OCI-LY7 (cell line): Measurements from ENCODE around the gene RNF220.

Experiments
- EZH2phosphoT487 ChIP-seq: fragments of 200-600 bp; sonication (generic); IDR thresholded peaks from 2 replicates; pipeline ENCODE4 v1.6.1; 2018; ENCODE audit warnings: low read depth, borderline replicate concordance, mild to moderate bottlenecking, mixed run types, antibody characterized with exemption, low read length, moderate library complexity, mixed read lengths
- TF ChIP-seq, protein P1 (sequence below): fragments of 200-600 bp; sonication (generic); conservative IDR thresholded peaks from 2 replicates; pipeline ENCODE4 v1.5.1; 2014; ENCODE audit warnings: mild to moderate bottlenecking, antibody characterized with exemption, low read length, moderate library complexity, mixed read lengths

DNA sequence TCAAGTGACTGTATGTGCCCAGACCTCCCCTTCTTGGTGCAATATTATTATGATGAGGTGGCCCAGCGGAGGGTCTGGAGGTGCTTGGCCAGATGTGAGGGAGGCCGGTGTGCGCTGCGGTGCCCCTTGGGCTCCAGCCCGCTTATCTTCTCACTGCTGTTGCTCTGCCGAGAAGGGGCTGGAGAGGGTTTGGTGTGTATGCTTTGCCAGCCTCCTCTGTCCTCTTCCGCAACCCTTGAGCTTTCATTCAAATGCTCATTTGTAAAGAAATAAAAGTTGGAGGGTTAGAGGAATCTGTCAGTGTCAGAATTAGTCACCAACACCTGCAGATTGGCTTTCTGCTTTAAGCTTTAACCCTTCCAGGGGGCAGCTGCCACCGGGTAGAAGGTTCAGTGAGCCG lies 19.7 kb downstream of the RNF220 start:
- TF ChIP-seq, protein P1, sequence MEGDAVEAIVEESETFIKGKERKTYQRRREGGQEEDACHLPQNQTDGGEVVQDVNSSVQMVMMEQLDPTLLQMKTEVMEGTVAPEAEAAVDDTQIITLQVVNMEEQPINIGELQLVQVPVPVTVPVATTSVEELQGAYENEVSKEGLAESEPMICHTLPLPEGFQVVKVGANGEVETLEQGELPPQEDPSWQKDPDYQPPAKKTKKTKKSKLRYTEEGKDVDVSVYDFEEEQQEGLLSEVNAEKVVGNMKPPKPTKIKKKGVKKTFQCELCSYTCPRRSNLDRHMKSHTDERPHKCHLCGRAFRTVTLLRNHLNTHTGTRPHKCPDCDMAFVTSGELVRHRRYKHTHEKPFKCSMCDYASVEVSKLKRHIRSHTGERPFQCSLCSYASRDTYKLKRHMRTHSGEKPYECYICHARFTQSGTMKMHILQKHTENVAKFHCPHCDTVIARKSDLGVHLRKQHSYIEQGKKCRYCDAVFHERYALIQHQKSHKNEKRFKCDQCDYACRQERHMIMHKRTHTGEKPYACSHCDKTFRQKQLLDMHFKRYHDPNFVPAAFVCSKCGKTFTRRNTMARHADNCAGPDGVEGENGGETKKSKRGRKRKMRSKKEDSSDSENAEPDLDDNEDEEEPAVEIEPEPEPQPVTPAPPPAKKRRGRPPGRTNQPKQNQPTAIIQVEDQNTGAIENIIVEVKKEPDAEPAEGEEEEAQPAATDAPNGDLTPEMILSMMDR: no peak
- TF ChIP-seq EZH2phosphoT487: no peak
